Stimulated activated CD8-positive, alpha-beta memory T cell treated with anti-CD3 and anti-CD28 coated beads, Interleukin-4, amount 100 ng/mL, for 24 hours (primary cell): ENCODE data around the gene STRN.
"Not testable (repeated sequence)": the region's sequence is repeated elsewhere in the genome, so short reads cannot be mapped to it uniquely, and the experiment has no call there.

ENCODE experiments used
- DNase-seq: peaks from one replicate; pipeline ENCODE4 v3.0.0-alpha.2; 2020; ENCODE audit warnings: low read depth

STRN gene

DNA sequence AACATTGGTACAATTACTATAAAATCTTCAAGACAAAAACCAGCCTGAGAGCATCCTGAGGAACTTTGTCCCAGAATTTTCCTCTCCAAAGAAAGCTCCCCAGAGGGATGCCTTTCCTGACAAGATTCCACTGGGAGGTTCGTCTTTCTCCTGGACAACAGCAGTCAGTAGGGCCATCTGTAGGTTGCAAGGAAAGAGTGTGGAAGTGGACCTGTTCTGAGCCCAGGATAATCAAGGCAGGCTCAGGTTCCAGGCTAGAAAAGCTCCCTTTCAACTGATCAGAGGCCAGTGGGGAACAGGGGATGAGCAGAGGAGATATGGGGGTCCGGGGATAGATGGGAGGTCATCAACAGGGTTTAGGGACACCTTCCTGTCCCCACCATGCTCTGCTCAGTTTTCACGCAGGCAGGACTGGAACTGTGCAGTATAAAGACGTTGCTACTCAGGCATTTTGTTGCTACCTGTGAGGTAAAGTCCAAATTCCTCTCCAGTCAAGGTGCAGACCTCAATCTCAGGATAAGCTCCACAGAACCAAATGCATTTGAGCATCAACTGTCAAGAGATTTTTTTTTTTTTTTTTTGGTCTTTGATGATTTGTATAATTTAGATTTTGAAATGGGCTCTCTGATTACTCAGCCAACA, 126.2 kb downstream of the STRN start:
- DNase-seq = no peak

DNA sequence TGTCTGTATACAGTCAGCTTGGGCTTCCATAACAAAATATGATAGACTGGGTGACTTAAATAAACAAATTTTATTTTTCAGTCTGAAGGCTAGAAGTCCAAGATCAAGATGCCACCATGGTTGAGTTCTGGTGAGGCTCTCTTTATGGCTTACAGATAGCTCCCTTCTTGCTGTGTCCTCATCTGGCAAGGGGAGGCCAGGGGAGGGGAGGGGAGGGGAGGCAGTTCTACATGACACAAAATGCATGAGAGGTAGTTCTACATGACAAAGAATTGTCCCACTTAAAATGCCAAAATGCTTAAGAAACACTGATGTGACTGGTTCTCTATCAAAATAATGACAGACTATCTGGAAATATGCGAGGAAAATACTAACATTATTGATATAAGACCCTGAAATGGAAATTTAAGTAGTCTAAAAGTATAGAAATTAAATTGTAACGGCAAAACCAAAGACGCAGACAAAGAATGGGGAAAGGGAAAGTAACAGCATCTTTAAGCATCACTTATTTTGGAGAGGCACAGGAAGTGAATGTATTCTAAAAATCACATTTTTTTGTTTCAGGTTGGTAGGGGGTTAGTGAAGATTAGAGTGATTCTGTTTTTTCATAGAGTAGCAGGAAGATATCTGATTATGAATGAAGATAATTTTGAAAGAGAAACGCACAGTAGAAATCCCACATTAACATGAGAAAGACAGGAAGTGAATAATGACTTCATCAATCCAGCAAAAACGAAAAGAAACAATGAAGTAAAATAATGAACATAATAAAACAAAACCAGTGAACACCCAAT, 131.4 kb downstream of the STRN start:
- no peak for DNase-seq

DNA sequence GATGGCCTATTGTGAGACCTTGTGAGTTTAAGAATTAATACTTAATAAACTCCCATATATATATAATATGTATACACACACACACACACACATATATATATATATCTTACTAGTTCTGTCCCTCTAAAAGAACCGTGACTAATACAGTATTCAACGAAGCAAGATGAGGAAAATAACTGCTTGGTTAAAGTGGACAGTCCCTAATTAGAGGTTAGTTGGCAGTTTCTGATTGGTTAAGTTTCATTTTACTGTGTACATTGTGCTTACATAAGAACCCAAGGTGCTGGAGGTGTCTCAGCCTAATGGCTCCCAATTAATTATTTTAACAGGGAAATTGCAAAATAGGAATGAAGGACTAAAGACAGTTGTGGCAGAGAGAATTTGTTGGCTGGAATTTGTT, 132.1 kb downstream of the STRN start:
- no peak for DNase-seq

DNA sequence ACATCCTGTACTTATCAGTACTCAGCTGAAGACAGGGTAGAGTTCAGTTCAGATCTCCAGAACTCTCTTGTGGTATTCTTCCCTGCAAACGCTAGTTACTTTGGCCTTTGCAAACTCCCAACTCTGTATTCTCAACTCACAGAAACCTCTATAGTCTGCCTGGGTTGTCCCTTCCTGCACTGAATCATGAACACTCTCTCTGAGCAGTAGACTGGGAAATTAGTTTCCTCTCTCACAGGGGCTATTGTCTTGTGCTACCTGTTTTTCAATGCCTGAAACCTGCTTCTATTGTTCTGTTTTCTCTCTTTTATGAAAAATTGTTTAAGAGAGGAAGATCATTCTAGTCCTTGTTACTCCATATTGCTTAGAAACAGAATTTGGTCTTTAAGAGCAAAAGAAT, 135.2 kb downstream of the STRN start:
- no peak for DNase-seq

DNA sequence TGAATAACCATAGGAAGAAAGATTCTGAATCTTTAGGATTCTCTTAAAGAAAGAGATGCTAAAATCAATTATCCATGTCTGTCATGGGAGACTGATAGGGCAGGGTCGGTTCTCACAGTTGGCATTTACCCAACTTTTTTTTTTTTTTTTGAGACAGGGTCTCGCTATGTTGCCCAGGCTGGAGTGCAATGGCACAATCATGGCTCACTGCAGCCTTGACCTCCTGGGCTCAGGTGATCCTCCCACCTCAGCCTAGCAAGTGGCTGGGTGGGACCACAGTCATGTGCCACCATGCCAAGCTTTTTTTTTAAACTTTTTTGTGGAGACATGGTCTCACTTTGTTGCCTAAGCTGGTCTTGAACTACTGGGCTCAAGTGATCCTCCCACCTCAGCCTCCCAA, 141.7 kb downstream of the STRN start:
- not testable (repeated sequence) for DNase-seq

DNA sequence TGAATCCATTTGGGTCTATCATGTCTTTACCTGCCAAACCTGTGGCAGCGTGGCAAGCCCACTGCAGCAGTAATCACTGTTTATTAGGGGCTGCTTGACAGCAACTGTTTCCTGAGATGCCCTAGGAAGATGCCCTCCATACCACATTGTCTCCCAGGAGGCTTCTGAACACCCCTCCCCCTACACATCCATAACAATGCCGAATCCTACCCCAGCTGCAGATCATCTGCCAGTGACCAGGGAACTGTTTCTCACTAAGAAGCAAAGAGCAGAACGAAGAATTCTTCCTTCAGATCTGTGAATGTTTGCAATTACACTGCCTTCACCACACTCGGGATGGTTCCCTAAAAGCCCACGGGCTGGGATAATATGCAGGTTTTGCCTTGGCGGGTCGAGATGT, 142.1 kb downstream of the STRN start:
- no peak for DNase-seq

DNA sequence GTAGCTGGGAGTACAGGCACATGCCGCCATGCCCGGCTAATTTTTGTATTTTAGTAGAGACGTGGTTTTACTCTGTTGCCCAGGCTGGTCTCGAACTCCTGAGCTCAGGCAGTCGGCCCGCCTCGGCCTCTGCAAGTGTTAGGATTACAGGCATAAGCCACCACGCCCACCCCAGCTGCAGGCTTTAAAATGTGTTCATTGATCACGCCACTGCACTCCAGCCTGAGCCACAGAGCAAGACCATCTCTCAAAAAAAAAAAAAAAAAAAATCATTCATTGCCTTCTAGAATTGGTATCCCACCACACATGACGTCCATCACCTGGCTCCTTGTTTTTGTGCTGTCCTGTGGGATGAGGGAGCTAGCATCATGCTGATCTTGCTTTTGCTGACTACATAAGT, 142.5 kb downstream of the STRN start:
- no peak for DNase-seq

DNA sequence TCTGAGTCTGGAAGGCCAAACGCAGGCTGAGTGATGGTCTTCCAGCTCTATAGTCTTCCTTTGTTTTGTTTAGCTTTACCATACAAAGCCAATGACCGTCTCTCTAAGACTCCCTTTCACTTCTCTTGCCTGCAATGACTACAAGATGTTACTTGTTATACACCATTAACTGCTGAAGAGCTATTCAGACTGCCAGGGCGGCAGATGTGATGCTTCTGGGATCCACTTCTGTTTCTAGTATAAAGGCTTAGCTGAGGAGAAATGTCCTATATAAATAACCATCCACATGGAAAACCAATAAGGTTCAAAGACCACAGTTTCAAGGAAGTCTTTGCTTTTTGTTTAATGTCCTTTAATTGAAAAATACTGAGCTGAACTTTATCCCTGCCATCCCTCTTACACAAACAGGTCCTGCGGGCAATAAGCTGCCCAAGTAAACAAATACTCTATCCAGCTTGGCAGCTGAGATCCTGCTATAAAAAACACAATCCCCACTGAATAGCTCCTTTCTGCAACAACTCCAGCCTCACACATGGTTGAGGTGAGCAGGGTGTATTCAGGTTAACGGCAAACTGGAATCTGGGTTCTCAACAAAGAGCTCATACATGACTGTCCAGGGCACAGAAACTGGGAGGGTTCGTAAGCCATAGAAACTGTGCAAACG, 145.3 kb downstream of the STRN start:
- DNase-seq = no peak

DNA sequence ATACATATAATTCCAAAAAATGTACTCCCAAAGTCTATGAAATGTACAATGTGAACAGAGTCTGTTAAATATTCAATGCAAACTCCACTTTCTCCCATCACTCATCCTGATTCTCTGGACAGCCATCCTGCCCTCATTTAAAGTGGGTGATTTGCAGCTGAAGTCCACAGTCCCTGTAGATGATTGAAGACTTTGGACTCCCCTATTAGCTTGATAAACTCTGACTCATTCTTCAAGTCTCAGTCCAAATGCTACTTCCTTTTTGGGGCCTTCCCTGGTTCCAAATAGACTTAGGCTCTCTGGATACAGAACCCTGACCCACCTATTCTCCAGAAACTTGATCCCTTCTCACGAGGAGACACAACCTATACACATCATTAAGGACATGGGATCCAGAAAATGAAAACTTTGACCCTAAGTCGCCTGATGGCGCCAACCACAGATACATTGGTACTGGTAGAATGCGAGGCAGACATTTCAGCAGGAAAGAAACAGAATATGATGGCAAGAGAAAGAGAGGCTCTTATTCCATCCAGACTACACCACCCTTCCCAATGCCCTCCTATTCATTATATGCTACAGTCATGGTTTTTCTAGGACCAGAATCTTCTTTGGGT, 147.1 kb downstream of the STRN start:
- DNase-seq = no peak

DNA sequence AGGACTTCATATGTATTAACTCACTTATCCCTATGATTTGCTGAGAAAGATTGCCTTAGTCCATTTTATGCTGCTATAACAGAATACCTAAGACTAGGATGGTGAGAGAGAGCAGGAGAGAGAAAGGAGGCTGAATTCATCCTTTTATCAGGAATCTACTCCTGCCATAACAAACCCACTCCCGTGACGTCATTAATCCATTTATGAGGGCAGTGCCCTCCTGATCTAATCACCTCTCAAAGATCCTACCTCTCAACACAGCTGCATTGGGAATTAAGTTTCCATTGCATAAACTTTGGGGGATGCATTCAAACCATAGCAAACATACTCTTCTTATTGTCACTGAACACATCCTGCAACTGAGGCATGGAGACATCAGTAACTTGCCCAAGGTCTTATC, 147.8 kb downstream of the STRN start:
- DNase-seq = no peak

DNA sequence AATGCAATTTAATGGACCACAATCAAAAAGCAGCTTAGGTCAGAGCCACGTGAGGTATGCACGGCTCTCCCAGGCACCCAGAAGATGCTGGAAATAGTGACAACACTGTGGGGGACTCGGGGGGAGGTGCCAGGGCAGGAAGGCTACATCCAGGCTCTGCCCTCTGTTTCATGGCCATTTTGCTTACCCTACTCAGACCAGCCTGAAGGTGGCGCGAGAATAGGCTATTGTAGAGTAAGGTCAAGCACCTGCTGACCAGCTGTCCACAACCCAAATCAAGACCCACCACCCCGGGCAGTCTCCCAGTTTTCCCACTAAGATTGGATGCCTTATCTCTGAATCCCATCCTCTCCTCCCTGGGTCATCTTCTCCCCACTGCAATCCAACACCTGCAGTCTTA, 154.1 kb downstream of the STRN start:
- no peak for DNase-seq

DNA sequence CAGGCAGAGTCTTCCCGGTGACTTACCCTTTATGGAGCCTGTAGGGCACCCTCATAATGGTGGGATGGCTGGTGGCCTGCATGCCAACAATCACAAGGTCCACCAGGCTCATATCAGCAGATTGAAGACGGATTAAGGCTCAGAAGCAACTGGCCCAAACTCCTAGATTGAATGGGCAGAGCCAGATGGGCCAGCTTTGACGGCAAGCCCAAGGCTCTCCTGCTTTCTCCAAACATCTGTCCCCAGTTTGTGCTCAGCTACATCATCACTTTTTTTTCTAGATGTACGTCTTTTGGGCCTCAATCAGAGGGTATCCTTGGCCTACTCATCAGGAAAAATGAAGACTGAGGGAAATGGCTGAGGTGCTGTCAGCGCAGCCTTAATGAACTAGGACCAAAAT, 155.3 kb downstream of the STRN start:
- no peak for DNase-seq

DNA sequence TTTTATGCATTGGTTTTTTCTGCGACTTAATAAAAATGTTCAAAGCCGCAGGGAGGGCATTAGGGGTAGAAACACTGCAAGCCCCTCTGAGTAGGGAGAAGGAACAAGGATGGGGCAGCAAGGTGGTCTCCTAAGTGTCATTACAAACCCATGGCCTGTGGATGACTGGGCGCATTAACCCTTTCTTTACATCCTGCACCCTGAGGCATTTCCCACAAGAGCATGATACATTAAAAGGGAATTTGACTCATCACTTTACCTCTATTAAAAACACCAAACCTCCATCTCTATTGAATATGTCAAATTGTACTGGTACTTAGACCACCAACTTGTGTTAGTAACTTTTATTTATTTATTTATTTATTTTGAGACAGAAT, 157.3 kb downstream of the STRN start:
- DNase-seq = no peak

DNA sequence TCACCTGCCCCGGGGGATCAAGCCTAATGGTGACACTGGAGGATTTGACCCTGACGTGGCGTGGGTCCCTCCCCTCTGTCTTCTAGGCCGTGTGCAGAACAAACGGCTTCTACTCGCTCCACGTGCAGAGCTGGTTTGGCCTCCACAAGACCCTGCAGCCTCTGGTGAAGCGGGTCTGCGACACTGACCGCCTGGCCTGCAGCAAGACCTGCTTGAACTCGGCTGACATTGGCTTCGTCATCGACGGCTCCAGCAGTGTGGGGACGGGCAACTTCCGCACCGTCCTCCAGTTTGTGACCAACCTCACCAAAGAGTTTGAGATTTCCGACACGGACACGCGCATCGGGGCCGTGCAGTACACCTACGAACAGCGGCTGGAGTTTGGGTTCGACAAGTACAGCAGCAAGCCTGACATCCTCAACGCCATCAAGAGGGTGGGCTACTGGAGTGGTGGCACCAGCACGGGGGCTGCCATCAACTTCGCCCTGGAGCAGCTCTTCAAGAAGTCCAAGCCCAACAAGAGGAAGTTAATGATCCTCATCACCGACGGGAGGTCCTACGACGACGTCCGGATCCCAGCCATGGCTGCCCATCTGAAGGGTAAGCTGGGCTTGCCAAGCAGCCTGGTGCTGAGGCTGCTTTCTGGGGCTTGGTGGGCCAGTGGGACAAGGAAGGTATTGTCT, 157.8 kb downstream of the STRN start:
- DNase-seq = no peak

DNA sequence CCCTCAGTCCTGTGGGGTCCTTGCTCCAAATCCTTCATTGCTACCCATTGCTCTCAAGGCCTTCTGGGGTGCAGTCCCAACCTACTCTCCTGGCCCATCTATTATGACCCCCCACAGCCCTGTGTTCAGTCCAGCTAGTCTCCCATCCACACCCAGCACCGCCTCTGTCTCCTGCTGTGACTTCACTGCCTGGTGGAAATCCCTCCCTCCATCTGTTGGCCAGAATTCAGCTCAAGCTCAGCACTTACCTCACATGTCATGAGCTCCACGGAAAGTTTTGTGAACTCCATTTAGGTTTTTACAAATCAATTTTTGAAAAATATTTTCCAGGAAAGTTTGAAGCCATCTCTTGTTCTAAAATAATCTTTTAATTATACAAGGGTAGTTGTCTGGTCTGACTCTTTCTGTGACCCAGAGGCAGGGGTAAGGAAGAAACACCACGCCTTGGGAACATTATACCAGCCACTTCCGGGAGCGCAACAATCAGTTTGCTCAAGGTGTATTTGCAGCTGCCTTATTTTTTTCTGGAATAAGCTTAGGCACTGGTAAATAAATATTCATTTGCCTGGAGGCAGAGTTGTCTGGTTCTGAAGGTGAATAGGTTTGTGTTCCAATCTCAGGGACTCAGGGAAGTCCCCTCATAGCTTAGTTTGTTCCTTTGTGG, 159.0 kb downstream of the STRN start:
- no peak for DNase-seq

DNA sequence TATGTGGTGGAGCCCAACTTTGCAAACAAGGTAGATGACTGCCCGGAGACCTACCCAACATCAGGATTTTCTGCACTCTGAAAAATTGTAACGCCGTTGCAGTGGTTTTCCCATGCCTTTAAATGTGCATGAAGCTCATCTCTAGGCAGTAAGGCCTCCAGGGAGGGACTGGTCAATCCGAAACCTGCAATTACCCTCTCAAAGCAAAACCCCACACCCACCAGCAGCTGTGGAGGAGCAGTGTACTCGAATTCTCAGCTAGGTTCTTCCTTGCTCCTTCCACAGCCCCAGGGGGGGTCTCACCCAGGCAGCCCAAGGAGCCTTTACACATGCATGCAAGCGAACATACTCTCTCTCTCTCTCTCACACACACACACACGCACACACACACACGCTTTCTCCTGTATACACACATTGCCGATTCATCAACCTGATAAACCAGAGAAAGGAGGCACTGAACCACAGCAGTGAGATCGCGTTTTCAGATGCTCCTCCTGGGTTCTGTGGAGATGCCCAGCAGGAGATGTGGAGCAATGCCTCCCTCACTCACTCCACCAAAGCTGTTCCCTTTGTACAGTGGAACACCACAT, 160.6 kb downstream of the STRN start:
- DNase-seq = no peak

DNA sequence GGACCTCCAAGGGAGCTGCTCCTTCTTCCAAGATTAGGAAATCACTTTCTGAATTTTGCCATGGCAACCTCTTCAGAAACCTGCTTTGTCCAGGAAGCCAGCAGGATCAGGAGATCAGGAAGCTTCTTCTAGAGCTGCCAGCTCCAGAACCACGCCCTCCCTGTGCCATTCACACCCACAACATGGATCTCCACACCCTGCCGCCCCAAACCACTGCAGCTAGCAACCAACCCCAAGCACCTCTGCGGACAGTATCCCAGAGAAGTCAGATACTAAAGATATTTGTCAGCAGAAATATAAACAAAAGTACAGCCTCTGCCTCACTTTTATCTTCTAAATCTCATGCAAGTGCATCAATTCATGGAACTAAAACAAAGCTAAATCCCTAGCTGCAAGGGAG, 163.4 kb downstream of the STRN start:
- no peak for DNase-seq

DNA sequence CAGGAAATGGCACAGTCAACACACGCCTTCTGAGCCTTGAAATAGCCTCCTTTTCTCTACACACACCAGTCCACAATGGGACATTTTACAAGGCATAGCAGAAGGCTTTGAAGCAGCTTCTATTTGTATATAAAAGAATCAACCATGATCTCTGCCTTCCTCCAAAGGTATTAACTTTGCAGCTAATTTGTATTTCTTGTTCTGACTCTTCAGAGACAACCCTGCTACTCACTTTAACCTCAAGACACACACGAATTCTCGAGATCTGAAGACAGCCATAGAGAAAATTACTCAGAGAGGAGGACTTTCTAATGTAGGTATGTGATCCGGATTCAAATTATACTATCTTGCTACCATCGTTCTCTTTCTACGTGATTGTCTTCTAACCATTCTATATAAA, 165.2 kb downstream of the STRN start:
- DNase-seq = no peak

DNA sequence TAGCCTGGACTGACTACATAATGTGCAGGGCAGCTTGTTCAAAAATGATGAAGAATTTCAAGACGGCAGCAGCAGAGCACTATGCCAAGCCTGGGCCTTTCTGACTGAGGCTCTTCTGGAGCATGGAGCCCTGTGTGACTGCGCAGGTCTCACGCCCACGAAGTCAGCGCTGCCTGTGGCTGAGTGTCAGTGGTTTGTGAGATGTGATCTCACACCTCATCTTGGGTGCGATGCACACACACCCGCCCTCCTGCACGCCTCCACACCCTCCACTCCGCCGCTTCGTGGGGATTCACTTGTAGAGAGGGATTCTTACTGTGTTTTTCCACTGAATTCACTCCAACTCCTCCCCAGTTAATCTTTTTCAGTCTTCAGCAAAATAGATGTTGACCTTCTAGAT, 166.0 kb downstream of the STRN start:
- peak; percentile 47 for DNase-seq

DNA sequence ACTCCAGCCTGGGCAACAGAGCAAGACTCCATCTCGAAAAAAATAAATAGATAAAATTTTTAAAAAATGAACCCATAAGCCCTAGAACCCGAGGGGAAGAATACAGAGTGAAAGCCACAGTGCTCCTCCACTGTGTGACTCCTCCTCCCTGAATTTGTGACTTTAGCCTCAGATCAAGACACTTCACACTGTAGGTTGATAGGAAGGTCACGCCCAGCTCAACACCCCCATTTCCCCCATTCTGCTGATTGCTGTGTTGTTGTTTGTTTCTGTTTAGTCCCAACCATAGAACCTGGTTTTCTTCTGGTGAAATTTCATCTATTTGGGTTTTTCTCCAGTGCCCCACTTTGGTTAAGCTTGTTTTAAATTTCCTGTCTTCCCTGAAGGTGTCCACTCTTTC, 167.6 kb downstream of the STRN start:
- no peak for DNase-seq

DNA sequence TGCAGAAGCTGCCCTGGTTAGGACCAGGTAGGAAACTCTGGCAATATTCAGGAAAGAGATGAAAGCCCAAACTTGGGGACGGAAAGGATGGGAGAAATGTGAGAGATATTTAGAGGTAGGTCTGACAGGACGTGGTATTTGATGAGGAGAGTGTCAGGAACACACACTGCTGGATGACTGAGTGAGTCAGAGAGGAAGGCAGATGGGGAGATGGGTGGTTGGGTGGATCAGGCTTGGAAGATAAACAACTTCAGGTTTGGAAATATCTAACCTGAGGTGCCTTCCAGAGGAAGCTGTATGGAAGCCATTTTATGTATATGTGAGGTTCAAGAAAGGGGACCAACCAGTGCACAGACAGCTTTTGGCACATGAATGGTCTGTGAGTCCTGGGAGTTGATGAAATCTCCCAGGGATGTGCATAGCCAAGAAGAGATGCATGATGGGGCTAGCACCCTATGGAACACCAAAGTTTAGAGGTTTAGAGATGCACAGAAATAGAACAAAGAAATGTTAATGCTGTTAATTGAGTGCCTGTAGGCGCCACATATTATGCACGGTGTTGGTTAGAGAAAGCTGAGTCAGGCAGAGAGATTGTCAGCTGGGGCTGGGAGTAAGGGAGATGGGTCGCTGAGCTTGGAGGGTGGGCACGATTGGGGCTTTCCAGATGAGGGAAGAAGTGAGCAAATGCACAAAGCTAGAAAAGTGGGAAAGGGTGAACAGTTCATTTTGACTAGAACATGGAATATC, 168.8 kb downstream of the STRN start:
- no peak for DNase-seq
